Upper lobe of left lung (tissue), 6 donors: ENCODE data around the gene GNPAT. TPM values are rescaled to one million over a fixed set of nuclear protein-coding genes. Genes with fewer than 3 reads are reported as not detected.

Source experiments
- ATAC-seq, 2 donors: fragments of 200-7000 bp; cut with Tn5 transposase; one replicate each; pipeline ENCODE4 v1.9.1; 2022; ENCODE audit warnings: mild to moderate bottlenecking in 2 of 2, moderate library complexity in 2 of 2; ENCODE audit not compliant: low FRiP score in 2 of 2
- DNase-seq, 2 donors: peaks; one replicate each; pipeline ENCODE4 v3.0.0-alpha.2; 2019 to 2020
- H3K27ac ChIP-seq, 4 donors: fragments of 200-600 bp; sonication (generic); one replicate each; pipeline ENCODE4 v1.5.1; 2016 to 2019
- H3K27me3 ChIP-seq, 4 donors: fragments of 200-600 bp; sonication (generic); one replicate each; pipeline ENCODE4 v1.5.1; 2017 to 2019
- H3K36me3 ChIP-seq, 4 donors: fragments of 200-600 bp; sonication (generic); one replicate each; pipeline ENCODE4 v1.5.1; 2016 to 2019
- H3K4me1 ChIP-seq, 4 donors: fragments of 200-600 bp; sonication (generic); one replicate each; pipeline ENCODE4 v1.5.1; 2018 to 2019
- H3K4me3 ChIP-seq, 4 donors: fragments of 200-600 bp; sonication (generic); one replicate each; pipeline ENCODE4 v1.5.1; 2017 to 2019; ENCODE audit warnings: mild to moderate bottlenecking in 2 of 4, moderate library complexity in 1 of 4
- H3K9me3 ChIP-seq, 4 donors: fragments of 200-600 bp; sonication (generic); one replicate each; pipeline ENCODE4 v1.5.1; 2018 to 2019
- EP300 ChIP-seq, 4 donors: sonication (generic); formaldehyde crosslinking; IDR thresholded peaks; one replicate each; pipeline ENCODE4 v1.5.1; 2017; ENCODE audit warnings: antibody characterized with exemption in 4 of 4, control low read depth in 2 of 4
- POLR2A ChIP-seq, 4 donors: fragments of 450-650 bp; IDR thresholded peaks; one replicate each; pipeline ENCODE4 v1.5.1; 2016 to 2017; ENCODE audit warnings: antibody characterized with exemption in 4 of 4, mild to moderate bottlenecking in 2 of 4
- POLR2AphosphoS5 ChIP-seq, 2 donors: sonication (generic); formaldehyde crosslinking; IDR thresholded peaks; one replicate each; pipeline ENCODE4 v1.5.1; 2017; ENCODE audit warnings: antibody characterized with exemption in 2 of 2
- WGBS, 2 donors: methylation state at CpG; one replicate each; pipeline ENCODE4 v1.1.5; 2017 to 2018; 5-methylcytosine and 5-hydroxymethylcytosine counted together
- total RNA-seq, 6 donors: library from RNA; depleted of rRNA in 4 of 6; stranded (reverse); fragments of >200 nt in 4 of 6; gene quantifications; one replicate each; pipeline versions ENCODE4 v1.1.0 to v1.2.1, GENCODE V29; 2016 to 2021
- TF ChIP-seq, protein P1 (sequence below), 6 experiments: fragments of 450-650 bp in 4 of 6; fragments of 200-600 bp in 2 of 6; sonication (generic) in 2 of 6; IDR thresholded peaks; one replicate each; pipeline ENCODE4 v1.5.1; 2016 to 2019; ENCODE audit warnings: antibody characterized with exemption in 6 of 6
- donor health status: DM: no; HTN: no; CAD: no; lungs with moderate emphysema.
- donor health status: DM: no; HTN: yes; CAD: no; lungs with severe emphysema.

Gene GNPAT
- total RNA-seq, 6 donors from 2014 or later: 14.0 to 65.0 (median 30.5) TPM

DNA sequence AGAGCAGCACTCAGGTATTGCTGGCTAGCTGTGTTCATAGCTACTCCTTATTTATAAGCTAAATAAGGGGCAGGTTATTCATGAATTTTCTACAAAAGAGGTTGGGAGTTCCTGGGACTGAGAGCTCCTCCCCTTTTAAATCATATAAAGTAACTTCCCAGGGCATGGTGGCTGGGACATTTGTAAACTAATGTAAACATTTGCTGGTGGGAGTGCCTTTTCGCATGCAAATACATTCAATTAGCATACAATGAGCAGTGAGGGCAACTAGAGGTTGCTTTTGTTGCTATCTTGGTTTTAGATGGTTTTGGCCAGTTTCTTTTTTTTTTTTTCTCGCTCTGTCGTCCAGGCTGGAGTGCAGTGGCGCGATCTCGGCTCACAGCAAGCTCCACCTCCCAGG, 43.4 kb downstream of the GNPAT start:
- ATAC-seq (no peak), DNase-seq (no peak)
- WGBS, 2 donors: 96 to 97% methylated on average over 6 of the region's 6 CpGs
- Histone ChIP-seq H3K9me3 (no peaks in the 10 kb centered on the region), H3K4me3 (no peak overlapping the region), H3K36me3 (no peaks in the 10 kb centered on the region), H3K27ac (no peak overlapping the region), H3K4me1 (no peaks in the 10 kb centered on the region), H3K27me3 (no peaks in the 10 kb centered on the region)
- TF ChIP-seq EP300 (IDR thresholded peaks at IDR 0.05): no peak
- TF ChIP-seq POLR2AphosphoS5 (IDR thresholded peaks at IDR 0.05): no peak
- TF ChIP-seq, protein P1, sequence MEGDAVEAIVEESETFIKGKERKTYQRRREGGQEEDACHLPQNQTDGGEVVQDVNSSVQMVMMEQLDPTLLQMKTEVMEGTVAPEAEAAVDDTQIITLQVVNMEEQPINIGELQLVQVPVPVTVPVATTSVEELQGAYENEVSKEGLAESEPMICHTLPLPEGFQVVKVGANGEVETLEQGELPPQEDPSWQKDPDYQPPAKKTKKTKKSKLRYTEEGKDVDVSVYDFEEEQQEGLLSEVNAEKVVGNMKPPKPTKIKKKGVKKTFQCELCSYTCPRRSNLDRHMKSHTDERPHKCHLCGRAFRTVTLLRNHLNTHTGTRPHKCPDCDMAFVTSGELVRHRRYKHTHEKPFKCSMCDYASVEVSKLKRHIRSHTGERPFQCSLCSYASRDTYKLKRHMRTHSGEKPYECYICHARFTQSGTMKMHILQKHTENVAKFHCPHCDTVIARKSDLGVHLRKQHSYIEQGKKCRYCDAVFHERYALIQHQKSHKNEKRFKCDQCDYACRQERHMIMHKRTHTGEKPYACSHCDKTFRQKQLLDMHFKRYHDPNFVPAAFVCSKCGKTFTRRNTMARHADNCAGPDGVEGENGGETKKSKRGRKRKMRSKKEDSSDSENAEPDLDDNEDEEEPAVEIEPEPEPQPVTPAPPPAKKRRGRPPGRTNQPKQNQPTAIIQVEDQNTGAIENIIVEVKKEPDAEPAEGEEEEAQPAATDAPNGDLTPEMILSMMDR (IDR thresholded peaks at IDR 0.05): no peak
- no peak for TF ChIP-seq POLR2A (IDR thresholded peaks at IDR 0.05)

GRCh38 chr1:231286603-231287002, 45.6 kb downstream of the GNPAT start:
- Histone ChIP-seq H3K27ac (no peak overlapping the region), H3K4me3 (no peak overlapping the region), H3K27me3 (no peaks in the 10 kb centered on the region), H3K9me3 (no peaks in the 10 kb centered on the region), H3K36me3 (no peaks in the 10 kb centered on the region), H3K4me1 (no peaks in the 10 kb centered on the region)
- DNase-seq (peak in 1 of 2 donors; percentile 27), ATAC-seq (no peak)
- 94 to 98% methylated on average over 6 of the region's 6 CpGs for WGBS, 2 donors
- TF ChIP-seq POLR2AphosphoS5 (IDR thresholded peaks at IDR 0.05) (no peak), EP300 (IDR thresholded peaks at IDR 0.05) (no peak), POLR2A (IDR thresholded peaks at IDR 0.05) (no peak)
- TF ChIP-seq, protein P1 (IDR thresholded peaks at IDR 0.05): no peak

- WGBS, 2 donors: 94% methylated on average over 4 of the region's 4 CpGs
- DNase-seq (no peak), ATAC-seq (no peak)
- Histone ChIP-seq H3K27me3 (no peaks in the 10 kb centered on the region), H3K27ac (no peak overlapping the region), H3K9me3 (no peaks in the 10 kb centered on the region), H3K36me3 (no peaks in the 10 kb centered on the region), H3K4me1 (no peaks in the 10 kb centered on the region), H3K4me3 (no peak overlapping the region)
- TF ChIP-seq POLR2A (IDR thresholded peaks at IDR 0.05) (no peak), POLR2AphosphoS5 (IDR thresholded peaks at IDR 0.05) (no peak), EP300 (IDR thresholded peaks at IDR 0.05) (no peak)
- TF ChIP-seq, protein P1 (IDR thresholded peaks at IDR 0.05): no peak
Observed at GRCh38 chr1:231295938-231296337, 54.9 kb downstream of the GNPAT start.

DNA sequence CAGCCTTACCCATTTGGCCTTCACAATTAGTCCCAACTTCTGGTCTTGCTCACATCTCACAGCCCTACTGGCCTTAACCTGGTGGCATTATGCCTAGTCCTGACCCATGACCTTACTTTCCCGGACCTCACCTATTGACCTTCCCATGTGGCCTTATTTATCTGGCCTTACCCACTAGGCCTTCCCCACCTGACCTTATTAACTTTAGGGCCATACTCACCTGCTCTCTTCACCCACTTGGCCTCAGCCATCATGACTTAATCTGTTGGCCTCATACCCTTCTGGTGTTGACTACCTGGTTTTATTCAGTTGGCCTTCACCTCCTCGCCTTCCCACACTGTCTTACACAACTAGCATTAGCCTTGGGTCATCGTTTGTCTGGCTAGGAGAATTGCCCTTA, 61.0 kb downstream of the GNPAT start:
- WGBS, 2 donors: 92 to 93% methylated on average over 3 of the region's 3 CpGs
- ATAC-seq: no peak
- Histone ChIP-seq H3K4me3 (no peak overlapping the region), H3K4me1 (no peaks in the 10 kb centered on the region), H3K9me3 (no peaks in the 10 kb centered on the region), H3K27me3 (no peaks in the 10 kb centered on the region), H3K27ac (no peak overlapping the region), H3K36me3 (no peaks in the 10 kb centered on the region)
- TF ChIP-seq POLR2AphosphoS5 (IDR thresholded peaks at IDR 0.05): no peak
- no peak for TF ChIP-seq EP300 (IDR thresholded peaks at IDR 0.05)
- no peak for TF ChIP-seq POLR2A (IDR thresholded peaks at IDR 0.05)
- TF ChIP-seq, protein P1 (IDR thresholded peaks at IDR 0.05): no peak
- no peak for DNase-seq

- DNase-seq: no peak
- 91 to 93% methylated on average over 10 of the region's 10 CpGs for WGBS, 2 donors
- H3K9me3 ChIP-seq: no peaks in the 10 kb centered on the region
Observed at GRCh38 chr1:231310391-231310934, 69.5 kb downstream of the GNPAT start.

More at GRCh38 chr1:231310391-231310934, 69.5 kb downstream of the GNPAT start:
- Histone ChIP-seq H3K27ac (no peak overlapping the region), H3K27me3 (no peaks in the 10 kb centered on the region), H3K4me3 (no peak overlapping the region), H3K4me1 (no peaks in the 10 kb centered on the region), H3K36me3 (no peaks in the 10 kb centered on the region)
- no peak for ATAC-seq
- no peak for TF ChIP-seq POLR2A (IDR thresholded peaks at IDR 0.05)
